ENCODE data around the gene TPD52L1.
A peak's percentile ranks its signal among the peaks of the same experiment; 100 is the strongest.

The TPD52L1 gene

DNA sequence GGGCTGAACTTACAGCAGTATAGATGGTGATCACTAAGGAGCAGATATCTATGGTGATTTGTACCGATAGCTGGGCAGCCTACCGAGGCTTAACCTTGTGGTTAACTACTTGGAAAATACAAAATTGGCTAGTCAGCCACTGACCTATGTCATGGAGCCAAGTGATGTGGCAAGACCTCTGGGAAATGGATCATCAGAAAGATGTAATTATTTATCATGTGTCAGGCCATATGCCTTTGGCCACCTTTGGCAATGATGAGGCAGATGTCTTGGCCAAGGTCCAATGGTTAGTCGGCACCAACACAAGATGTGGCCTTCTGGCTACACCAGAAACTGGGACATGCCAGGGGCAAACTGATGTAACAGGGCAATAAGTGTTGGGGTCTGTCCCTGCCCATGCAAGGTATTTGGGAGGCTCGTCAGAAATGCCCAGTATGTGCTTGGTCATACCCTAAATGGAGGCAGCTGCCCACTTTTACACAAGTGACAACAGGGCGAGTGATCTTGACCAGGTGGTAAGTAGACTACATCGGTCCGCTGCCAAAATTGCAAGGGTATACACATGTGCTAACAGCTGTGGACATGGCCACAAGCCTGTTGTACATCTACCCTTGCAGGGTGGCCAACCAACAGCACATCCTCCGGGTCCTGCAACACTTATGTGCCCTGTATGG is 118.0 kb downstream of the TPD52L1 start:
- ATAC-seq: no peak
- no peak for TF ChIP-seq ZC3H10 (CRISPR knock-in tag; IDR thresholded peaks at IDR 0.05)
- no peak for TF ChIP-seq PPARA (CRISPR knock-in tag; IDR thresholded peaks at IDR 0.05; ENCODE audit: borderline replicate concordance)

DNA sequence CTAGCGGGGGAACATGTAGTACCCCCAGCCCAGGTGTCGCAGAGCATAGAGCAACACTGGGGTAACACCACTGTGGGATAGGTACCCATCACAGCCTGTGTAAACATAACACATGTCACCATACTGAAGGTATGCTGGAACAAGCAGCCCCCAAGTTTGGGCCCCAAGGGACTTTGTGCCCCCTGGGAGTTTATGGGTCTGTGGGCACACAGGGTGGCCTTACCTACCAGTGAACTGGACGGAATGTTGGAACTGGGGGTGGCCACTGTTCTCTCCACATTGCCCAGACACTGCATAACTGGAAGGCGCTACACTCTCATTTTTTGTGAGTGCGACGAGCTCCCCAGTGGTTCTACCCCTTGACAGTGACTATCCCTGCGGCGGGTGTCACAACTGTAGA is 119.7 kb downstream of the TPD52L1 start:
- TF ChIP-seq ZFP30 (CRISPR knock-in tag; IDR thresholded peaks at IDR 0.05): no peak
- no peak for TF ChIP-seq TOX (CRISPR knock-in tag; IDR thresholded peaks at IDR 0.05; ENCODE audit: borderline replicate concordance)
- TF ChIP-seq ZC3H10 (CRISPR knock-in tag; IDR thresholded peaks at IDR 0.05): no peak
- TF ChIP-seq, protein P1, sequence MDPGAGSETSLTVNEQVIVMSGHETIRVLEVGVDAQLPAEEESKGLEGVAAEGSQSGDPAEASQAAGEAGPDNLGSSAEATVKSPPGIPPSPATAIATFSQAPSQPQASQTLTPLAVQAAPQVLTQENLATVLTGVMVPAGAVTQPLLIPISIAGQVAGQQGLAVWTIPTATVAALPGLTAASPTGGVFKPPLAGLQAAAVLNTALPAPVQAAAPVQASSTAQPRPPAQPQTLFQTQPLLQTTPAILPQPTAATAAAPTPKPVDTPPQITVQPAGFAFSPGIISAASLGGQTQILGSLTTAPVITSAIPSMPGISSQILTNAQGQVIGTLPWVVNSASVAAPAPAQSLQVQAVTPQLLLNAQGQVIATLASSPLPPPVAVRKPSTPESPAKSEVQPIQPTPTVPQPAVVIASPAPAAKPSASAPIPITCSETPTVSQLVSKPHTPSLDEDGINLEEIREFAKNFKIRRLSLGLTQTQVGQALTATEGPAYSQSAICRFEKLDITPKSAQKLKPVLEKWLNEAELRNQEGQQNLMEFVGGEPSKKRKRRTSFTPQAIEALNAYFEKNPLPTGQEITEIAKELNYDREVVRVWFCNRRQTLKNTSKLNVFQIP (CRISPR knock-in tag; IDR thresholded peaks at IDR 0.05; ENCODE audit: borderline replicate concordance, low read depth): no peak
- no peak for TF ChIP-seq ISL1 (CRISPR knock-in tag; IDR thresholded peaks at IDR 0.05)
- TF ChIP-seq BACH2 (CRISPR knock-in tag; IDR thresholded peaks at IDR 0.05; ENCODE audit: borderline replicate concordance): no peak
- TF ChIP-seq ZNF565 (CRISPR knock-in tag; conservative IDR thresholded peaks at IDR 0.05; ENCODE audit: low read depth): no peak
- no peak for TF ChIP-seq ARNTL (CRISPR knock-in tag; IDR thresholded peaks at IDR 0.05; ENCODE audit: borderline replicate concordance, low read depth)
- no peak for TF ChIP-seq ZNF8 (CRISPR knock-in tag; IDR thresholded peaks at IDR 0.05)
- TF ChIP-seq, protein P2, sequence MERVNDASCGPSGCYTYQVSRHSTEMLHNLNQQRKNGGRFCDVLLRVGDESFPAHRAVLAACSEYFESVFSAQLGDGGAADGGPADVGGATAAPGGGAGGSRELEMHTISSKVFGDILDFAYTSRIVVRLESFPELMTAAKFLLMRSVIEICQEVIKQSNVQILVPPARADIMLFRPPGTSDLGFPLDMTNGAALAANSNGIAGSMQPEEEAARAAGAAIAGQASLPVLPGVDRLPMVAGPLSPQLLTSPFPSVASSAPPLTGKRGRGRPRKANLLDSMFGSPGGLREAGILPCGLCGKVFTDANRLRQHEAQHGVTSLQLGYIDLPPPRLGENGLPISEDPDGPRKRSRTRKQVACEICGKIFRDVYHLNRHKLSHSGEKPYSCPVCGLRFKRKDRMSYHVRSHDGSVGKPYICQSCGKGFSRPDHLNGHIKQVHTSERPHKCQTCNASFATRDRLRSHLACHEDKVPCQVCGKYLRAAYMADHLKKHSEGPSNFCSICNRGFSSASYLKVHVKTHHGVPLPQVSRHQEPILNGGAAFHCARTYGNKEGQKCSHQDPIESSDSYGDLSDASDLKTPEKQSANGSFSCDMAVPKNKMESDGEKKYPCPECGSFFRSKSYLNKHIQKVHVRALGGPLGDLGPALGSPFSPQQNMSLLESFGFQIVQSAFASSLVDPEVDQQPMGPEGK (CRISPR knock-in tag; IDR thresholded peaks at IDR 0.05; ENCODE audit: borderline replicate concordance): no peak
- TF ChIP-seq ZNF70 (CRISPR knock-in tag; IDR thresholded peaks at IDR 0.05): no peak
- TF ChIP-seq TCF4 (CRISPR knock-in tag; IDR thresholded peaks at IDR 0.05; ENCODE audit: borderline replicate concordance): no peak
- TF ChIP-seq, protein P3, sequence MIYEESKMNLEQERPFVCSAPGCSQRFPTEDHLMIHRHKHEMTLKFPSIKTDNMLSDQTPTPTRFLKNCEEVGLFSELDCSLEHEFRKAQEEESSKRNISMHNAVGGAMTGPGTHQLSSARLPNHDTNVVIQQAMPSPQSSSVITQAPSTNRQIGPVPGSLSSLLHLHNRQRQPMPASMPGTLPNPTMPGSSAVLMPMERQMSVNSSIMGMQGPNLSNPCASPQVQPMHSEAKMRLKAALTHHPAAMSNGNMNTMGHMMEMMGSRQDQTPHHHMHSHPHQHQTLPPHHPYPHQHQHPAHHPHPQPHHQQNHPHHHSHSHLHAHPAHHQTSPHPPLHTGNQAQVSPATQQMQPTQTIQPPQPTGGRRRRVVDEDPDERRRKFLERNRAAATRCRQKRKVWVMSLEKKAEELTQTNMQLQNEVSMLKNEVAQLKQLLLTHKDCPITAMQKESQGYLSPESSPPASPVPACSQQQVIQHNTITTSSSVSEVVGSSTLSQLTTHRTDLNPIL (CRISPR knock-in tag; IDR thresholded peaks at IDR 0.05; ENCODE audit: low read depth): no peak
- no peak for TF ChIP-seq SNAI2 (CRISPR knock-in tag; IDR thresholded peaks at IDR 0.05)

DNA sequence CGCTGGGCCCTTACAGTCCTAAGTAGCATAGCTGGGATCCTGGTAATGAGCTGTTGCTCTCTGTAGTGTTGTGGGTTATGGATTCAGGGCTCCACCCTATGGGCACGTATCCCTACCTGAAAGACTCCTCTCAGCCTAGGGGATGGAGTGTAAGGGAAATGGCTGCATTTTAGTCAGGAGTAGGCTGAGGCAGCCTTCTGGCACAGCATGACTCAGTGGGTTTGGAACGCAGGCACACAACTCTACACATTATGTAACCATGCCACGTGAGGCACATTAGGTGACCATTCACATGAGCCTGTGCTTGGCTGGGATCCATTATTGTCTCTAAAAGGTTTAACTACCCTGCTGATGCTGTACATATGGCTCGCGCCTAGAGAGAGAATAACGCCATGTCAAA is 120.4 kb downstream of the TPD52L1 start:
- no peak for TF ChIP-seq SNAI2 (CRISPR knock-in tag; IDR thresholded peaks at IDR 0.05)
- no peak for TF ChIP-seq ZFP30 (CRISPR knock-in tag; IDR thresholded peaks at IDR 0.05)
- no peak for TF ChIP-seq TOX (CRISPR knock-in tag; IDR thresholded peaks at IDR 0.05; ENCODE audit: borderline replicate concordance)
- ATAC-seq: peak; percentile 59; the same call in 2 of the 3 replicates

More for the DNA sequence above, 119.7 kb downstream of the TPD52L1 start:
- ATAC-seq: no peak

DNA sequence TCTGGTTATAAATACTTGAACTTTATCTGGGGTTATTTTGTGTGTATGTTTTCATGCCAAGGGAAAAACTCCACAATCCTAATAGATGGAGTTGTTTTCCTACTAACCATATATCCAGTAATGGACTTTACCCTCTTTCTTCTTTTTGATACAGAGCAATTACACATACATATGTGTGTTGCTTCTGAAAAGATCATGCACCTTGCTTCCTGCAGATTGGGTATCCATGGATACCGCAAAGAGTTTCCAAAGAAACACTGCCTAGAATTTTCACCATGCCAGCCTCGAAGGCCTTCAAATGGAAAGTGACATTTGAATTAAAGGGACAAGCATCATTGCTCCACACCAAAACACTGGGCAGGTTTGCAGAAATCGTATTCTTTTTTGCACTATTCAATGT is 121.4 kb downstream of the TPD52L1 start:
- no peak for TF ChIP-seq ARNTL (CRISPR knock-in tag; IDR thresholded peaks at IDR 0.05; ENCODE audit: borderline replicate concordance, low read depth)
- no peak for TF ChIP-seq ZC3H10 (CRISPR knock-in tag; IDR thresholded peaks at IDR 0.05)
- no peak for TF ChIP-seq ZNF8 (CRISPR knock-in tag; IDR thresholded peaks at IDR 0.05)
- TF ChIP-seq BACH2 (CRISPR knock-in tag; IDR thresholded peaks at IDR 0.05; ENCODE audit: borderline replicate concordance): no peak
- no peak for TF ChIP-seq GLIS3 (CRISPR knock-in tag; IDR thresholded peaks at IDR 0.05)
- TF ChIP-seq, protein P1 (CRISPR knock-in tag; IDR thresholded peaks at IDR 0.05; ENCODE audit: borderline replicate concordance, low read depth): no peak
- TF ChIP-seq RARB (CRISPR knock-in tag; IDR thresholded peaks at IDR 0.05): no peak
- no peak for TF ChIP-seq ZFP30 (CRISPR knock-in tag; IDR thresholded peaks at IDR 0.05)
- no peak for TF ChIP-seq ZFP3 (CRISPR knock-in tag; IDR thresholded peaks at IDR 0.05)
- TF ChIP-seq ZNF565 (CRISPR knock-in tag; conservative IDR thresholded peaks at IDR 0.05; ENCODE audit: low read depth): no peak
- TF ChIP-seq SNAI2 (CRISPR knock-in tag; IDR thresholded peaks at IDR 0.05): no peak
- TF ChIP-seq PPARA (CRISPR knock-in tag; IDR thresholded peaks at IDR 0.05; ENCODE audit: borderline replicate concordance): no peak
- no peak for TF ChIP-seq CSDC2 (CRISPR knock-in tag; IDR thresholded peaks at IDR 0.05)
- TF ChIP-seq ESRRG (CRISPR knock-in tag; IDR thresholded peaks at IDR 0.05): no peak
- no peak for TF ChIP-seq TOX (CRISPR knock-in tag; IDR thresholded peaks at IDR 0.05; ENCODE audit: borderline replicate concordance)
- TF ChIP-seq TCF4 (CRISPR knock-in tag; IDR thresholded peaks at IDR 0.05; ENCODE audit: borderline replicate concordance): no peak
- ATAC-seq: no peak

Measured in SK-N-SH treated with all-trans-retinoic acid at 6 μM for 48 hours (cell line).